DMS 273 treated with DMSO at 0.1 percent for 48 hours (cell line): Measurements from ENCODE around the gene CAPZA2.
"Not testable (repeated sequence)": the region's sequence is repeated elsewhere in the genome, so short reads cannot be mapped to it uniquely, and the experiment has no call there.

ENCODE experiments used
- DNase-seq: peaks from one replicate; lab custom pipeline; 2025; lab: John Stamatoyannopoulos, UW

The CAPZA2 gene

DNA sequence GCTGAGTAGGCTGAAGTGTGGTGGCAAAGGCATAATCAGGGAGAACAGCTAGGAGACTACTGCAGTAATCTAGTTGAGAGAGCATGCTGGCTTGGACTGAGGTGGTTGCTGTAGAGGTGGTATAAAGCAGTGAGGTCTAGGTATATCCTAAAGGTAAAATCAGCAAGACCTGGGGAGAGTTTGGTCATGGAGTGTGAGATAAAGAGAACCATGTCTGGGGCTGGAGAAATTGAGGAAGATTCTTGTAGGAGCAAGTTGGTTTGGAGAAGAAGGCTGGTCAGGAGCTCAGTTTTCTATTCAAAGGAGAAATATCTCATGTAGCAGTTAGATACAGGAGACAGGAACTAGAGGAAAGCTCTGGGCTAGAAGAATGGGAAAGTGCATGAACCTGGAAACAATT lies 58.0 kb downstream of the CAPZA2 start:
- no peak for DNase-seq

DNA sequence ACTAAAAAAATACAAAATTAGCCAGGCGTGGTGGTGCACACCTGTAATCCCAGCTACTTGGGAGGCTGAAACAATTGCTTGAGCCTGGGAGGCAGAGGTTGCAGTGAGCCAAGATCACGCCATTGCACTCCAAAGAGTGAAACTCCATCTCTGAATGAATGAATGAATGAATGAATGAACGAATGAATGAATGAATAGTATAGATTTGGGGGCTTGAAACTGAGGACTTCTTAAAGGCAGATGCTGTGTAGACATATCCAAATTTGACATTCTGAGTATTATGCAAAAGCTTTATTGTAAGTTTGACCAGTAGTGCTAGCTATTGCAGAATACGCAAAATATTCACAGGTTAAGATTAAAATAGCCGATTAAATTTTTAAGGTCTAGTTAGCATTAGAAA lies 60.2 kb downstream of the CAPZA2 start:
- no peak for DNase-seq

DNA sequence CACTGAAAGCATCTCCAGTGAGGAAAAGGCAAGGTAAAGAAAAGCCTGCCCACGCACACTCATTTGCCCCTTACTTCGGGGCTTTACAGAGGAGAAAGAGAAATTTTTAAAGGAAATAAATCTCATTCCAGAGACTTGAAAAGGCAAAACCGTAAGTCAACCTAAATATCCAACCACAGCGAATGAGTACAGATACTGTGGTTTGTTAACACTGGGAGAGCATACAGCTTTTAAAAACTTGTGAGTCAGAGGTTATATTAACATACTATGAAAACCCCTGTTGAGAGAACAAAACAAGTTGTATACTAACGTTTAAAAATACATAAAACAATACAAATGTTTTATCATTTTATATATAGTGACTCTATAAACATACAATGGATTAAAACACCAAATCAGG lies 62.4 kb downstream of the CAPZA2 start:
- no peak for DNase-seq

DNA sequence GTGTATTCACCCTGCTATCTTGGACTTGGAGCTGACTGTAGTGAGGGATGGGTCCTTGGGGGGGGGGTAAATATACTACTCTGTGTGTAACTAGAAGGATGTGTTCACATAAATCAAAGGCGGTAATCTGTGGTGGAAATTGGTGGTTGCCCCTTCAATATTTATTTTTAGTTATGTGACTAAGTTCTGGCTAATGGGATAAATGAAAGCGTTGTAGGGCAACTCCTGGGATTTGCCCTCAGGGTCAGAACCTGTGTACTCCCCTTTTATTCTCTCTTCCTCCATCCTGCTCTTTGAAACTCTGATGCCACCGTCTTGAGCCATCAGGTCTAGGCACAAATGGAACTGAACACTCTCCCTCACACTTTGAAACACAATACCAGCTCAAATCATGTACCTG lies 66.6 kb downstream of the CAPZA2 start:
- no peak for DNase-seq

DNA sequence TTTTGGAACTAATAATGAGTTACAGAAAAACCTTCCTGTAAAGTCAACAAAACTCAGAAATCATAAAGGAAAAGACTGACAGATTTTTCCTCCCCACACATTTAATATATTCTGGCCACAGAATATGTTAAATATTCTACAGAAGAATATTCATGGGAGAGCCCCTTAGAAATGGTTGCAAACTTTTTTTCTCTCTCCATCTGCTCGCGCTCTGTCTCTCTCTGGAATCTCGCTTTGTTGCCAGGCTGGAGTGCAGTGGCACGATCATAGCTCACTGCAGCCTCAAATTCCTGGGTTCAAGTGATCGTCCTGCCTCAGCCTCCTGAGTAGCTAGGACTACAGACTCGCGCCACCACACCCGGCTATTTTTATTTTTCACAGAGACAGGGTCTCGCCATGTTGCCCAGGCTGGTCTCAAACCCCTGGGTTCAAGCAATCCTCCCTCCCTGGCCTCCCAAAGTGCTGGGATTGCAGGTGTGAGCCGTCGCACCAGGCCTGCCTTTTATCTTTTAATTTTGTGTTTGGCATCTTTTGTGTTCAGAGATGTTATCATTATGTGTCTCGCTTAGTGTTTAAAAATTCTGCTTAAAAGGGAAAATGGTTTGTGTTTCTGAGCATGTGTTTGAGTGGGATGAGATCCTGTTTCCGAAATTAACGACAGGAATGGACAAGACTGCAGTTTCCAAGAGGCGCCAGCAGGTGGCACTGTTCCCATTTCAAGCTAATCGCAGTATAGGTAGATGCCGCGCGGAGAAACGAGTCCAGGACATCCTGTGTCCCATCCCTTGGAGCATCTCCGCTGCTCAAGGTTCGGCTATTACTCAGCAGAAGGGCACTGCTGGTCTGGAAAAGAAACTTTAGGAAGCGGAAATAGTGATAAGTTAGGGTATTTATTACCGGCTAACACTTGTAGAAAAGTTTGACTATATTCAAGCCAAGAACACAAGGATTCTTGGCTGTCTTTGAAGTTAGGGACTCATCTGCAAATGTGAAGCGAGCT lies 67.8 kb downstream of the CAPZA2 start:
- DNase-seq: peak; percentile 68

DNA sequence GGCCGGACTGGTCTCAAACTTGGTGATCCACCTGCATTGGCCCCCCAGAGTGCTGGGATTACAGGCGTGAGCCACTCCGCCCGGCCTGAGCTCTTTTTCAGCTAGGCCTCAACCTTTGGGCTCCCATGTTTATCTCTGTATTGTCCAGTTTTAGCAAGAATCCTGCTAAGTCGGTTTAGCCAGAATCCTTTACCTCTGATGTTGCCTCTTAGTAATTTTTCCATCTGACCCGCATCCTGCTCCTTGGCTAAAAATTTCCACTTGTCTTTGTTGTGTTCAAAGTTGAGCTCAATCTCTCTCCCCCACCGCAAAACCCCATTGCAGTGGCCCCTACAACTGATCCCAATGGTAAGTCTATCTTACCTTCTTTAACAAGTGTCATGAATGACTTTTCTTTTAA lies 70.2 kb downstream of the CAPZA2 start:
- no peak for DNase-seq

DNA sequence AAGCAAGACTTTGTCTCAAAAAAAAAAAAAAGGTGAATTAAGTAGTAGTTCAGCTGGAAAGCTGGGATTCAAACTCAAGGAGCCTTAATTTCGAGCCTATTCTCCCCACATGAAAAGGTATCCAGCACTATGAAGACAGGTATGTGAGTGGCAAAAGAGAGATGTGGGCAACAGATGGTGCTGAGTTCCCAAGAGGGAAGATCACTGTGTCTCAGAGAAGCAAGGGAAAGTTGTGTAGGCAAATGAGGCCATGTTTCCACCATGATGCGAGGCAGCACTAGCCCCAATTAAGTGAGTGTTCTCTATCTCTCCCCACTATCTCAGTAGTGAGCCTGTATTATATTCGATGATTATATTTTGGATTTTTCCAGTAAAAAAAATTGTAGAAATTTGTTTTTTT lies 71.1 kb downstream of the CAPZA2 start:
- DNase-seq: no peak

DNA sequence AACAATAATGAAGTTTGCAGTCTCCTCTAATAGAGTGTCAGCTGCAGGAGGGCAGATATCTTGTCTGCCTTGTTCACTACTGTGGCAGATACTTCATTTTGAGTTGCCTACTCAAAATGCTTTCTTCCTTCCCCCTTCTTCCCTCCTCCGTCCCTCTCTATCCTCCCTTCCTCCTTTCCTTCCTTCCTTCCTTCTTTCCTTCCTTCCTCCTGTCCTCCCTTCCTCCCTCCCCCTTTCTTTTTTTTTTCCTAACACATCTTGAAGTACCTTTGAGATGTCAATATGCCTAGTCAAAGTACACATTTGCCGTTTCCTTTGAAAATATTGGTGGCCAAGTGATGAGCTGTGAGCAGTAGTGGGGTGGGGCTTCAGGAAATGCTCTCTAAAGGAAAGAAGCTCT lies 72.2 kb downstream of the CAPZA2 start:
- DNase-seq: no peak

DNA sequence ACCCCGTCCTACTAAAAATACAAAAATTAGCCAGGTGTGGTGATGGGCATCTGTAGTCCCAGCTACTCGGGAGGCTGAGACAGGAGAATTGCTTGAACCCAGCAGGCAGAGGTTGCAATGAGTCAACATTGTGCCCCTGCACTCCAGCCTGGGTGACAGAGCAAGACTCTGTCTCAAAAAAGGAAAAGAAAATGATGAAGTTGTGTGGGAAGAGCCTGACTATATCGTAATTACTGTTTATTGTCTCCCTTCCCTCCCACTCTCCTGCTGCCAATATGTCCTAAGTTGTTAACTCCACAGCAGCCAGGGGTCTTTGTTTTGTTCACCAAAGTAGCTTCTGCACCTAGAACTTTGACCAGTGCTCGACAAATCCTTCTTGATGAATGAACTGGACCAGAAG lies 74.5 kb downstream of the CAPZA2 start:
- not testable (repeated sequence) for DNase-seq

DNA sequence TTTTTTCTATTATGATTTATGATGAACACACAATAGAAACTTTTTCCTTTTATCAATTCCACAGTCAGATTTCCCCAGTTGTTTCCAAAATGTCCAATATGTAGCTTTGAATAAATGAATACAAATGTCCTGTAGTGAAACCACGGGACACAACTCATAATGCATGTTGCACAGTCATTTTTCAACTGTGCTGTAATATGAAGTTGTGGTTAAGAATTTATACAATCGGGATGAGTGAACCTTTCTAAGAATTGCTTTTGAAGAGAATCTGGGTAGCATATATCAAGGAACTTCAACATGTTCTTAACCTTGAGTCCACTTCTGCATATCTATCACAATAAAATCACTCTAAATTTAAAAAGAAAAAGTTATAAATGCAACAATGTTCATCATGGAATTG lies 76.3 kb downstream of the CAPZA2 start:
- DNase-seq: no peak

DNA sequence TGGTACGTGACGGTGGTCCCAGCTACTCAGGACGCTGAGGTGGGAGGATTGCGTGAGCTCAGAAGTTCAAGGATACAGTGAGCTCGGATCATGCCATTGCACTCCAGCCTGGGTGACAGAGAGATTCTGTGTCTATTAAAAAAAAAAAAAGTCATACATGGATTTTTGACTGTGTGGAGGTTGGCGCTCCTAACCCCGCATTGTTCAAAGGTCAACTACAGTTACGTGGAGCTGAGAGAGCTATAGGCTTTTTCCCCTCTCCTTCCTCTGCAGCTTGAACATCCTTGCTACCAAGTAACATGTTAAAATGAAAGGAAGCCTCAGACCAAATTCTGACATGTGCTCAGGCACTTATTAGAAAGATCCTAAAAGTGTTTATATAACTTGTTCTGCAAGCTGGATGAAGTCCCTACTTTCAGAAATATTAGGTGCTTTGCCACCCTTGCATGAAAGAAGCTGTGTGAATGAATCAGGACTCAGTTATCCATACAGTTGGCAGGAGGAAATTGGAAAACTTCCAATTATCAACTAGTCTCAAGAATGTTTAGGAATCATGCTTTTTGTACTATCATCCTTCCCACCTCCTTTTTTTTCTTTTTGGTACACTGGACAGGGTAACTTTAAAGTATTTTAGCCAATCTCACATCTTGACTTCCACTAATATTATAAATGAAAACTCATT lies 78.4 kb downstream of the CAPZA2 start:
- no peak for DNase-seq

DNA sequence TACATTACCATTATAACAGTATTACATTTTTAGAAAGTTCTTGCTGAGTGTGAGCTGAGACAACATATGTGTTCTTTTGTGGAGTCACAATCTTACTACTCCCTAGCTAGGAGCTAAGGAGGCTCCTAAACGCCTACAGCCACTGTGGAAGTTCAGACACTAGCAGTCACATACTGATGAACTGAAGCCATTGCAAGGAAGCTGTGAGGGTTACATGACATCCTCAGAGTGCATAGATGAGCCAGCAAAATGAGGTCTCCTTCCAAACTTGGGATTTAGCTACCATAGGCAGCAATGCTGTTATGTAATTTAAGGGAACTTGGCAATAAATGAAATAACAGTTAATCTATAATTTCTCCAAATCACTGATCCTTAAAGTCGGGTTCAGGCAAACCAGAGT lies 80.1 kb downstream of the CAPZA2 start:
- no peak for DNase-seq

DNA sequence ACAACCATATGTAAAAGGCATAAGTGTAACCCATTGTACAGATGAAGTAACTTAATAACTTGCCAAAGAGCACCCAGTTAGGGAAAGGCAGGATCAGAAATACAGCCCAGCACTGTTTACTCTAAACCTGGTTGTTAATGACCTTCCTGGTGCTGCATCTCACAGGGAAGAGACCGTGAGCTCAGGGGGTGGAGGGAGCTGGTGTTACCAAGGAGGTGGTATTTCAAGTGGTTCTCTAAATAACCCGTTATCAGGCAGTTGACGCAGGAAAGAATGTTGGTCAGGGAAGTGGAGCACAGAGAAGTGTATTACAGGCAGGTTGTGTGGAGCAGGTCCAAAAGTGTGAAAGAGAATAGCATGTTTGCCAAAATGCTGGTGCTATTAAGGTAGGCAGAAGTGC lies 86.5 kb downstream of the CAPZA2 start:
- no peak for DNase-seq

DNA sequence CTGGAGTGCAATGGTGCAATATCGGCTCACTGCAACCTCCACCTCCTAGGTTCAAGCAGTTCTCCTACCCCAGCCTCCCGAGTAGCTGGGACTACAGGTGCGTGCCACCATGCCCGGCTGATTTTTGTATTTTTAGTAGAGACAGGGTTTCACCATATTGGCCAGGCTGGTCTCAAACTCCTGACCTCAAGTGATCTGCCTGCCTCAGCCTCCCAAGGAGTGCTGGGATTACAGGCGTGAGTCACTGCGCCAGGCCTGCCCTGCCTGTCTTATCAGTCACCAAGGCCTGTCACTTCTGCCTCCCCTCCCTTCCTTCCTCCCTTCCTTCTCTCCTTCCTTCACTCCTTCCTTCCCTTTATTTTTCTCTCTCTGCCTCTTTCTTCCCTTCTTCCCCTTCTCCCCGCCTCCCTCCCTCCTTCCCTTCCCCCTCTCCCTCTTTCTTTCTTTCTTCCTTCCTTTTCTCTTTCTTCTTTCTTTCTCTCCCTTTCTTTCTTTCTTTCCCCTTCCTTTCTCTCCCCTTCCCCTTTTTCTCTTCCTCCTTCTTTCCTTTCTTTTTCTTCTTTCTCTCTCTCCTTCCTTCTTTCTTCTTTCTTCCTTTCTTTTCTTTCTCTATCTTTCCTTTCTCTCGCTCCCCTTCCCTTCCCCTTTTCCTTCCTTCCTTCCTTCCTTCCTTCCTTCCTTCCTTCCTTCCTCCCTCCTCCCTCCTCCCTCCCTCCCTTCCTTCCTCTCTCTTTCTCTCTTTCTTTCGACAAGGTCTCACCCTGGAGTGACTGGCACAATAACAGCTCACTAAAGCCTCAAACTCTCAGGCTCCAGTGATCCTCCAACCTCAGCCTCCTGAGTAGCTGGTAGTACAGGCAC lies 87.8 kb downstream of the CAPZA2 start:
- DNase-seq: no peak

DNA sequence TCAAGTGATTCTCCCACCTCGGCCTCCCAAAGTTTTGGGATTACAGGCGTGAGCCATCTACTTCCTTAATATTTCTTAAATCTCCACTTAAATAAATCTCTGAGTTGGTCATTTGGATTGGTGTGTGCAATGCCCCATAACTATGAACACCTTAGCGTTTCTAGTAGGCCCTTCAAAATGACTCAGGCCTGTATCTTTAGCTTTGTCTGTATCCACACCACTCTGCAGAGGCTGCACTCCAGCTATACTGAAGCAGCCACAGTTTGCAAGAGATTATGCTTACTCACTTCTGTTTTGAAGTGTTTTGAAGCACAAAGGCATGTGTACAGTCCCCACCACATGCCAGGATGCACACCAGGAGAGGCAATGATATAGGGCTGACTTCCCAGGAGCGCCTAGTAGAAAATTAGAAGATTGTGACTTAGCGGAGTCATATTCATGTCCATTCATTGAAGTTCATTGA lies 88.5 kb downstream of the CAPZA2 start:
- no peak for DNase-seq

DNA sequence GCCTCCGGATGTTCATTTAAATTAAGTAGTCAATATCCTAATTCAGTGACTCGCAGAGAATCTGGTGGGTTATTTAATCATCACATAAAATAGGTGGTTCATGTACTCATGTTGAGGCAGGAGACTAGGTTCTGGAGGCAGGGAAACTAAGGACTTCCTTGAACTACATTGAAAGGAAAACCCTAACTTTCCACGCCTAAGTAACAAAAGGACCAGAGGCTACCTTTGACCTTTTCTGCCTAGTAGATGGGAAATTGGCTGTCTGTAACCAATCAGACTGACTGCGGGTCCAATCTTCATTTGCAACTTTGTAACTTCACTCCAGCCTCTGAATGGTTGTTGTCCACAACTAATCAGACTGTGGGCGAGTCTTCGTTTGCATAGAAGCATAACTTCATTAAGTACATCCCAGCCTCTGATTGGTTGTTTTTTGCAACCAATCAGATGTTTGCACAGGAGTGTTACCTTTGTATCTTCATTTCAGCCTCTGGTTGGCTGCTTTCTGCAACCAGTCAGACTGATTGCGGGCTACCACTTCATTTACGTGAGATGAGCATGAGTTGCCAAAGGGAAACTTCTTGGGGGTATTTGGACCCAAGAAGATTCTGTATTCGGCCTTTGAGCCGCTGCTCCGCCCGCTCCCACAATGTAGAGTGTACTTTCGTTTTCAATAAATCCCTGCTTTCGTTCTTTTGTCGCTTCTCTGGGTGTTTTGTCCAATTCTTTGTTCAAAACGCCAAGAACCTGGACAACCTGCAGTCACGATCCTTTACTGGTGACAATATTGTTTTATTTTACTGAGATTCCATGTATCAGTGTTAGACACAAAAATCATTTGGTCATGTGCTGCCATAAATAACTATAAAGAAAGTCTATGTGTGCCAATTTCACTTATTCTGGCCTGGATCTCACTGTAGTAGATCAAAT lies 89.2 kb downstream of the CAPZA2 start:
- DNase-seq: no peak

DNA sequence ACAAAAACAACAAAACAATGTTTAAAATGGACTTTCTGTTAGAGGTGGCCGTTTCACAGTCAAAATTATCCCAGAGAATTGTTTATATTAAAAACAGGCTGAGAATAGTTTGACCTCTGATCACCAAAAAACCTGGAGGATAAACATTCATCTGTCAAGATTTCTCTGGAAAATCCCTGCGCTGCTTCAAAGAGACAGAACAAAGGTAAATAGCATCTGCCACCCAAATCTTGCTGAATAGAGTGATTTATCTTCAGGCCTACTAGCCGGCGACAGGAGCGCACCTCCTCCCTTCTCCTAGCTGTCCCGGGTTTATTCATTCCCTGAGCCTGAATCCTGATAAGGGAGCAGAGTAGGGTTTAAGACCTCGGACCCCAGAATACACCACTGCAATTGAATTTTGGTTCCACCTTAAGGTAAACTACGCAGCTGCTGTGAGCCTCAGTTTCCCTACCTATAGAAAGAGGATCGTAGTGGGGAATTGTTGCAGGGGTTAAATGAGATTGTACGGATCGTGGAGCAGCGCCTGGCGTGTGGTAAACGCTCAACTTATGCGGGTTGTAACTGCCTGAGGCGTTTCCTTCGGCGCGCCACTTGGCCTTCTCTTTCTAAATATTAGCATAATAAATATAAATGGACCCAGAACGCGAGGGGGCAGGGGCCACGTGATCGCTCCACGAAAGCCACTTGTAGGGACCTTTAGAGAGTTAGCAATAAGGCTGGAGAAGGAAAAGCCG lies 90.4 kb downstream of the CAPZA2 start:
- DNase-seq: peak; percentile 69

DNA sequence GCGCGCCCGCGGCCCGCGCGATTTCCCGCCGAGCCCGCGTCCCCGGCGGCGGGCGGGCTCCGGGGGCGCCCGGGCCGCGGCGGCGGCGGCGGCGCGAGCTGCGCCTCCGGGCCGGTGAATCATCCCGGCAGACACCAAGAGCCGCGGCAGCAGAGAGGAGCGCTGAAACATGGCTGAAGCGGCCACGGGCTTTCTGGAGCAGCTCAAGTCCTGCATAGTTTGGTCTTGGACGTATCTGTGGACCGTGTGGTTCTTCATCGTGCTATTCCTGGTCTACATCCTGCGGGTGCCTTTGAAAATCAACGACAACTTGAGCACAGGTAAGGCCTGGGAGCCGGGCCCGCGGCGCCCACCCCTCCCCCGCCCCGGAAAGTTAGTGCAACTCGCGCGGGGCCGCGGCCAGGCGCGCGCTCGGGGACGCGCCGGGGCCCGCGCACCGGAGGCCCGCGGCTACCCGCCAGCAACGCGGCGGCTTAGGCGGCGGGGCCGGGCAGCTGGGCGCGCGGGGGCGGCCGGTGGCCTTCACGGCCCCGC lies 91.1 kb downstream of the CAPZA2 start, which contains the start of gene ST7:
Gene ST7, plus strand, starts transcription at position 130 of the 534 bp plus-strand sequence. Its CDS starts 40 bp downstream, at position 170.
- peak; percentile 34 for DNase-seq

DNA sequence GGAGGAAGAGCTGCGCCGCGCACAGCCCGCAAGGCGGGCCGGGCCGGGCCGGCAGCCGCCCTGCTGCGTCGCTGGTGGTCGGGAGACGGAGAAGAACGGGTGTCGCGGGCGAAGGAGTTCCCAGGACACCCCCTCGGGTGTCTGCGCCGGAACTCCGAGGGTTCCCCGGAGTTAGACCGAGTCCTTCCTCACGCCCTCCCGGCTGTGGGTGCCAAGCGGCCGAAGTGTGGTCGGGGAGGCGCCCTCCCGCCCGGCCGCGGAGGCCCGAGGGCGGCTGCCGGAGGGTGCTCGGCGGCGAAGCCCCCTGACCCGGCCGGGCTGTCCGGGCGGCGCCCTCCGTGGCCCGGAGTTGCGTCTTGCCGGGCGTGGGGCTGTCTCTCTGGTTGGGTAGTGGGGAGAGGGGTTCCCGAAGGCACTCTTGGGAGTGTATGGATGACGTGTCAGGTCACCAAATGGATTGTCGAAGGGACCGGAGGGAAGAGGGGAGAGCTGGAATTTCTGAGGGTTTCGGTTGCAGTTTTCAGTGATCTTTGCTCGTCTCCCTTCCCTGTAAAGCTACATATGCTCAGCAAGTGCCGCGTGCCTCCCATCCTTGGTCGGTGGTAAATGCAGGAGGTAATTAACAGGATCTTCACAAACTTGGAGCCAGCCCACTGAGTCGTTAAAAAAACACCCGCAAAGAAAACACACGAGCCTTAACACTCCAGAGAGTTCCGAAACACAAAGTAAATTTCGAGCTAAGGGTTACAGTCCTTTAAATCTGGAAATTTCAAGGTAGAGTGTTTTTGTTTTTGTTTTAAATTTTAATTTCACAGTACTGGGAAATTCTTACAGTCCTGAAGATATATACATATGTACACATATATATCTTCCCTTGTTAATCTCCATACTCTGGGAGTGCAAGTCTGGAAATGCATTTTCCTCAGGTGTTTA lies 91.8 kb downstream of the CAPZA2 start:
- DNase-seq: peak; percentile 85
